SK-N-SH (cell line): ENCODE results near the gene MLYCD.

Source experiments
- CHD2 ChIP-seq: fragments of 150-350 bp; IDR thresholded peaks from 2 replicates; pipeline ENCODE4 v1.6.1; 2018; ENCODE audit warnings: low read length; ENCODE audit not compliant: partially characterized antibody
- CTCF ChIP-seq: fragments of 200-600 bp; sonication (generic); IDR thresholded peaks from 2 replicates; pipeline ENCODE4 v1.6.1; 2017; ENCODE audit warnings: antibody characterized with exemption, mild to moderate bottlenecking, moderate library complexity
- ELF1 ChIP-seq: IDR thresholded peaks from 2 replicates; pipeline ENCODE4 v1.4.0; 2012
- FOSL2 ChIP-seq: IDR thresholded peaks from 2 replicates; pipeline ENCODE4 v1.4.0; 2012; ENCODE audit warnings: low read depth, mild to moderate bottlenecking, moderate library complexity, borderline replicate concordance
- PBX3 ChIP-seq: IDR thresholded peaks from 2 replicates; pipeline ENCODE4; 2012
- POLR2AphosphoS5 ChIP-seq: IDR thresholded peaks from 2 replicates; pipeline ENCODE4 v1.6.1; 2012; ENCODE audit warnings: low read depth, low read length
- REST ChIP-seq: IDR thresholded peaks from 2 replicates; pipeline ENCODE4 v1.6.1; 2012; ENCODE audit warnings: mild to moderate bottlenecking, low read depth, low read length, moderate library complexity
- TCF12 ChIP-seq: IDR thresholded peaks from 2 replicates; pipeline ENCODE4 v1.4.0; 2012

- TF ChIP-seq TCF12 (no peak), CTCF (no peak), REST (no peak), PBX3 (no peak), POLR2AphosphoS5 (no peak), CHD2 (no peak), FOSL2 (no peak), ELF1 (no peak)
Observed at GRCh38 chr16:83932304-83932703, 33.4 kb downstream of the MLYCD start.
